HG03521 (cell line): ENCODE data around the gene ABCB11.
"Not testable (repeated sequence)": the region's sequence is repeated elsewhere in the genome, so short reads cannot be mapped to it uniquely, and the experiment has no call there.

Experiments
- ATAC-seq: cut with Tn5 transposase; IDR thresholded peaks from one replicate; pipeline ENCODE4 v1.9.1; 2021; ENCODE audit warnings: mild to moderate bottlenecking, moderate library complexity; ENCODE audit not compliant: unreplicated experiment

ABCB11 gene

DNA sequence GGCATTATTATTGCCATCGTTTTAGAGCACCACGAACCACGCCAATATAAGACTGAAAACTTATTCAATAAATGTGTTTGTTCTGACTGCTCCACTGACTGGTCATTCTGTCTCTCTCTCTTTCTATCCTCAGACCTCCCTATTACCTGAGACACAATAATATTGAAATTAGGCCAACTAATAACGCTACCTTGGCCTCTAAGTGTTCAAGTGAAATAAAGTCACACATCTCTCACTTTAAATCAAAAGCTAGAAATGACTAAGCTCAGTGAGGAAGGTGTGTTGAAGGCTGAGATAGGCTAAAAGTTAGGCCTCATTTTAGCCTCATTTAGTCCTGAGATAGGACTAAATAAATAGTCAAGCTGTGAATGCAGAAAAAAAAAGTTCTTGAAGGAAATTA is 91.2 kb downstream of the ABCB11 start:
- peak; percentile 58 for ATAC-seq

DNA sequence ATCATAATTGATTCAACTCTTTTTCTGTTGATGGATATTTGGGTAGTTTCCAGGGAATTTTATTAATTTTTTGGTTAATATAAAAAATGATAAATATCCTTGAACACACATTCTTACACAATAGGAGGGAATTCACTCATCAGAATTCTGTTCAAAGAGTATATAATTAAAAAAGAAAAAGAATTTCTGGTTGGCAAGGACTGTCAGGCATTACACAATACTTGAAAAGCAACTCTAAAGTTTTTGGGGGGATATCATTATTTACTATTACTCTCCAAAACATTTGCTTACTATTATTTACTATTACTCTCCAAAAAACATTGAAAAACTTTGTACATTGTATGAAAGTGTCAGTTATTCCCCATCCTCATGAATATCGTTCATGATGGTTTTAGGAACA is 92.1 kb downstream of the ABCB11 start:
- no peak for ATAC-seq

DNA sequence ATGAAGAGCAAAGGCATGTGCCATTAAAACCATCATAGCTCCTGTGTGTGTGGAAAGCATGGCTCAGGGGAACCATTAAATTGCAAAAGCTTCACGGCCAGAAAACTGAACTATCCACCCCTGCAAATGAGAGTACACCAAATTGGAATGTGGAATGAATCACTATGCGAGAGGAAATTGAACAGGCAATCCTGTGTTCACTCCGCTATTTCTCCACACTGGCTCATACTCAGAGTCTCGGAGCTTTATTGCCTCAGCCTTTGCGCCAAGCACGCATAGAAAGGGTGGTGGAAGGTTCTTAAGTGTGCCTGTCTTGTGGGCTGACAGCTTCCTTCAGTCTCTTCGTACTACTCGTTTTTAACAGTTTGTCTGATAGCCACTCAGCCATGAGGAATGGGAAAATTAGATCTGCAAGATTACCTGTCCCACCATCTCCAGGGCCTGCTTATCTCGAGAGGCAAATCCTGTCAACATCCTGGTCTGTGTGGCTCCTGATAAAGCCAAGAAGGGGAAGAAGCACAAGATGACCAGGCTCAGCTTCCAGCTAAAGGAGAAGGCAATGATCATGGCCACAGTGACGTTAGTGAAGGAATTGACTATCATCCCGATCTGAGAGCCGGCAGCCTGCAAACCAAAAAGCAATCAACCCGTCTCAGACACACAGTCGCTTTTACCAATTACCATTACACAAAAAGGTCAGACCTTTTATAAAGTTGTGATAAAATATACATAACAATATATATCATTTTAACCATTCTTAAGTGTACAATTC is 95.1 kb downstream of the ABCB11 start:
- no peak for ATAC-seq

DNA sequence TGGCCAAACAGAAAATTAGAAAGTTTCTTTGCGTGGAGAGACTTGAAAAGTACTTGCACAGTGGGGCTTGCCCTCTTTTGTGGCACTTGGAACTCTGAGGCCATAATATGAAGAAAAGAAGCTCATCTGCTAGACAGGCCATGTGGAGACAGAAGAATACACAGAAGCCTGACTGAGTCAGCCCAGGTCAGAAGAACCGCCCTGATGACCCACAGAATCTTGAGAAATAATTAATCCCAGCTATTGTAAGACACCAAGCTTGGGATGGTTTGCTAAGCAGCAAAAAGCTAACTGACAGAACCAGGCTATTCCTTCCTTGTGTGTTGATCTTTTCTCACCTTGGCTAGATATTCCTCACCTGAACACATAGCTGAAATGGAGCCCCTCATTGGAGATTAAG is 96.3 kb downstream of the ABCB11 start:
- no peak for ATAC-seq

DNA sequence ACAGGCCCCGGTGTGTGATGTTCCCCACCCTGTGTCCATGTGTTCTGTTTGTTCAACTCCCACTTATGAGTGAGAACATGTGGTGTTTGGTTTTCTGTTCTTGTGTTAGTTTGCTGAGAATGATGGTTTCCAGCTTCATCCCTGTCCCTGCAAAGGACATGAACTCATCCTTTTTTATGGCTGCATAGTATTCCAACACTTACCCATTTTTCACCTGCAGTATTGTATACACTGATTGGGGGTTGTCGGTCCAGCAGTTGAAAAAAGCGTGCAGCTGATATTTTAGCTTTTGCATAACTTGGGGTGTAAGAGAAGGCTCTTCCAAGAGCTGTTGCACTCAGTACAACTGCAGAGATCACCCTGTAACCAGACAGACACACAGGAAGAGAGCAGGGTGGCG is 99.0 kb downstream of the ABCB11 start:
- ATAC-seq = not testable (repeated sequence)

DNA sequence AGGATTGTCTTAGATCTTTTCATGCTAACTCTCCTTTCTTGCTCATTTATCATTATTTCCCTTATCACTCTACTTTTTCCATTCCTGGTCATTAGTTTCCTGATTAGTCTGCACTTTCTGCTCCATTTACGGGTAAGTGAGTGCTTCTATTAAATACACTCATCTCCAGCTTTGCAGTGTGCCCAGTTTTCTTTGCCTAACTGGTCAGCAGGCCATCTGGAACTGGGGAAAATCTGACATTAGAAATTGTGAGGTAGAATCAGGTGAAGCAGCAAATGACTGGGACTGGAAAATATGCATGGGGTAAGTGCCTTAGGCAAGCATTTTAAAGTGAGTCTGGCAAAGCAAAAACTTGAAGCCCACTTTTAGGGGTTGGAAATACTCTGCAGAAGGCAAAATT is 100.9 kb downstream of the ABCB11 start:
- no peak for ATAC-seq

DNA sequence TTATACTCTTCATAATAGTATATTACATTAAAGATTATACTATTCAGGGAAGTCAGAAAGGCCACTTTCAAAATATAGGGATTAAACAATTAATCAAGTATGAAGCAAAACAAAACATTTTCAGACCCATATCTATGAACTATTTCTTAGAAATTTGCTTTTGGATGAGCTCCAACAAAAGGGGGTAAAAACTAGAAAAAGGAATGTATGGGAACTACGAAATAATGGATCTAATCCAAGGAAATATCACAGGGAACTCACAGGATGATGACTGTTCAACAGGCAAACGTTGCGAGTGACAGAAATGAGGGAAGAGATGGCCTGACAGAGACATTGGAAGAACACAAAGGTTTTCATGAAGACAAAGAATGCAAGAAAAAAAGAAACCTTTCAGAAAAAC is 102.1 kb downstream of the ABCB11 start:
- no peak for ATAC-seq

DNA sequence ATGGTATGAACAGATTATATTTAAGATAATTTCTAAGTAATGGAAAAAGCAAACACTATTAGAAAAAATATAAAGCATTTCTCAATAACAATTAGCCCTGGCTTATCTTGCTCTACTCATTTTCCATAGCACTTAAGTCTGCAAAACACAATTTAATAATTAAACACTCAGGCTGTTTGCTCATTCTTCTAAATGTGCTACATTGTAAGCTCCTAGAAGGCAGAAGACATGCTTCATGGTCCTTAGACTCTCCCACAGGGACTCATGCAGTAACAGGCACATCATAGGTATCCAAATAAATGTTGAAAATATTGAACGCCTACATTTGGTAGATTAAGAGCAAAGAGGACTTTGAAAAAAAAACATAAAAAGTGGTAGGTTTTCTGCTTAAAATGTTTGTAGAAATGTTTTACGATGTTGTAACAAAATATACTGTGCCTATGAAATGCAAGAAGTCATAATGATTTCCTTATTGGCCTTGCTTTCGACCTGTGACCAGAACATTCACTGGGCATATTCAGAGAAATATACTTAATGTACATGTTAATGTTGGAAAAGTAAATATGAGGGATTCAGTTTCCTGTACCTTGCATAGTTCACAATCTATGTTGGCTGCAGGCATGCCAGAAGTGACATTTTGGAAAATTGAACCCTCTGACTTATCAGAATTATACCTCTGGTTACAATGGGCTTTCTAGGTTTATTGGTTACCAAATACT is 102.9 kb downstream of the ABCB11 start:
- no peak for ATAC-seq

DNA sequence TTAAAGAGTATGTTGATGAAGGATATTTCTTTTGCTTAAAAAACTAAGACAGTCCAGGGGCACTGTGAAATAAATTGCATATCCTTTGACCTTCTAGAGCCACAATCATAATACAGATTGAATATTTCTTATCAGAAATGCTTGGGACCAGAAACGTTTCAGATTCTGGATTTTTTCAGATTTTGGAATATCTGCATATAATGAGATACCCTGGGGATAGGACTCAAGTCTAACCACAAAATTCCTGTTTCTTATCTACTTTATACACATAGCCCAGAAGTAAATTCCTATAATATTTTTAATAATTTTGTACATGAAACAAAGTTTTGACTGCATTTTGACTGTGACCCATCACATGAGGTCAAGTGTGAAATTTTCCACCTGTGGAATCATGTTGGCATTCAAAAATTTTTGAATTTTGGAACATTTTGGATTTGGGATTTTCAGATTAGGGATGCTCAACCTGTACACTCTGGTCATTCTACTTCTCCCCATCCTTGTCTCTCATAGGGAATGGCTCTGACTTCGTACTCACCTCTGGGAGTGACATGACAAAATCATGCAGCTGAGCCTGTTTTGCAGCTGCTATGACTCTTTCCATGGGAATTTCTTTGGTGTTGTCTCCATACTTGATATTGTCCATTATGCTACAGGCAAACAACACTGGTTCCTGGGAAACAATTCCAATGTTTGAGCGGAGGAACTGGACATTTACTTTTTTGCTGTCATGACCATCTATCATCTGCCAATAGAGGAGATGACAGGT is 104.3 kb downstream of the ABCB11 start:
- no peak for ATAC-seq

DNA sequence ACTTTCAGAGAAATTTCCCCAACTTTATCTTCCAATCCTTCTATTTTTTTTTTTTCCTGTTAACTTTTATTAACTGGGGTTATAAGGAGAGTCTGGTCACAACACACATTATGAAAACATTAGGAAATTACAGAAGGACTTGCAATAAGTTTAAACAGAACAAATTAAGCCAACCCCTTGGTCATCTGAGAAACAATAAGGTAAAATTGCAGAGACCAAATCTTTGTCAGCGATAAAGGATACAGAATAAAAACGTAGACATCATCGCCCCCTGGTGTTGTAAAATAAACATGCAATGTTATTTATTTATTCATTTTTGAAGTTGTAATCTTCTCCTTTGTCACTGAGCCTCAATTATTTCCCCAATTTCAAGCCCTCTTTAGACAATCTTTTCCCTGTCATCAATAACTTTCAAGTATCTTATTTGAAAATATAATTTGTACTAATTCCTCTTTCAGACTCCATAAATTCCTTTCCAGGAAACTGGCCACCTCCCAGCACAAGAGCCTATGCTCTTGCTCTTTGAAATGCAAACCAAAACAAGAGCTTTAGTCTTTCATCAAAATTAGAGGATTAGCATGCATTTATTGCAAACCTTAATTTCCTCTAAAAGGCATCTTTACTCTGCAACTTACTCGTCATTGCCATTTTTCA is 110.5 kb downstream of the ABCB11 start:
- ATAC-seq = no peak

DNA sequence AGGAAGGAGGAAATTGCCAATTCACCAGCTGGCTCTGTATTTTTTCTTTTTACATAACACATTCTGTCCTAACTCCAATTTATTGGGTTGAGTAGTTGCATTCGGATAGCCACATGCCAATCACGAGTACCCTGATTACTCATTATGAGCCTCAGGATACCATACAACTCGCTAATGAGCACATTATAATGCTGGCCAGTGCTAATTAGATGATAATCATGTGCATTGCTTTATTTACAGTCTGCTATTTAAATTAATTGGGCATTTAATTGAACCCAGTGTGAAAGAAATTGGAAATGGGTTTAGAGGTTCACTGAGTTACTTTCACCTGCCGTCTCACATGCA is 114.8 kb downstream of the ABCB11 start:
- no peak for ATAC-seq

DNA sequence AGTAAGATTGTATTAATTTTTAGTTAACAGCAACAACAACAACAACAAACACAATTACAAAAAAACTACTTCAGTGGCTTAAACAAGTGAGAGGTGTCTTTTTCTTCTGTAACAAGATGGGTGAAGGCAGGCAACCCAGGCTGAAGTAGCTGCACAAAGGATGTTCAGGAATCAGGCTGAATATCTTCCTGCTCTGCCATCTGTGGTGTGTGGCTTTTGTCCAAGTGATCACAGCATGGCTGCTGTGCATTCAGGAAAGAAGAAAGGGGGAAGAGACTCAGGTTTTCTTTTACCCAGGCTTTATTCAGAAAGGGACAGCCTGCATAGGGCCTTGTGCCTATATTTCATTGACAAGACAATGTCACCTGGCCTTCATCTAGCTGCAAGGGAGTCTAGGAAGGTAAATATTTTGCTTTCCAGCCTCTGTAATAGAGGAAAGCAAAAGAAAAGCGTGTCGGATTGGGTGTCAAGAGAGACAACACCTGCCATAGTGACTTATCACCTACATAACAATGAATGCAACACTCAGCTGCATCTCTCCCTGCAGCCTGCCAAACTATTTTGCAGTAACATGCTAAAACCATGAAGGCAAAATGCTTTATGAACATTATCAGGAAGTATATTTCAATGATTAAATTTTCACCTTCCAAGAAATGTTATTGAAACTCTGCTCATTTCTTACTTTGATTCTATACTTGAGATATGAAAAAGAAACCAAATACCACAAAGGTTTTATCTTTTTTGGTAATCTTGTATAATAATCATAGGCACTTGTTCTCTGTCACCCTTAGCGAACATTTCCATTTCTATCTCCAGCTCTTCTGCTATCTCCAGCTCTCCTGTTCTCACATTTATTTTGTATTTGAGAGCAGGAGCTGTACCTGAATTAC is 115.4 kb downstream of the ABCB11 start:
- ATAC-seq = no peak

DNA sequence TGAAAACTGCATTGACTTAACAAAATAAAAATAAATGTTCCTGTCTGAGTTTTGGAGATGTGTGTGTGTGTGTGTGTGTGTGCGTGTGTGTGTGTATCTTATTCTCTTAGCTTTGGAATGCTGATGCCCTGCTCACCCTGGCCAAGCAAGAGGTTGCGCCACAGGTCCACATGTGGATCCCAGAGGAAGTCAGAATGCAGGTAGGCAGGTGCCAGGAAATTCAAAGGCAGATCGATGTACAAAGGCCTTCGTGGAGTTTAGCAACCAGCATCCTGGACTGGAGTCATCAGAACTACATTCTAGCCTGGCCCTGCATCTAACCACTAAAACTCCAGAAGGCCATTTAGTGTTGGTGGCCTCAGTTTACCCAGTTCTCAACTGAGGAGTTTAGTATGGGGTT is 117.6 kb downstream of the ABCB11 start:
- no peak for ATAC-seq

DNA sequence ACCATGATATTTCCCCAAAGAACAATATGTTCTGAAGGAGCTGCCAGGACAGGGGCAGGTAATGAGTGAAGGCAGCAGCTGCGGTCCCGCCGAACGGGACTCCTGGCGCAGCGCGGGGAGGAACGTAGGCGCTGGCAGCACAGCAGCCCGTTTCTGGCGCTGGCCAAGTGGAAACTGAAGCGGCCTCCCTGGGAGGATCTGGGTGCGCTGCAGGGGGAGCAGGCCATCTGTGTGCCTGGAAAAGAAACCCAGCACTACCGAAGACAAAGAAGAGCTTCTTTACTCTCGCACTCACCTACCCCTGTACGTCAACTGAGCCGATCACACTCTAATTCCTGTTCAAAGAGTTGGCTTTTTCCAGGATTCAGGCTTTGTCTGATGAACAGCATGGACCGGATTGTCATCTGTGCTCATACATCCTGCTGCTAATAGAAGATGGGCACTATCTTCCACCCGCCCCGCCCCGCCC is 118.2 kb downstream of the ABCB11 start:
- no peak for ATAC-seq

DNA sequence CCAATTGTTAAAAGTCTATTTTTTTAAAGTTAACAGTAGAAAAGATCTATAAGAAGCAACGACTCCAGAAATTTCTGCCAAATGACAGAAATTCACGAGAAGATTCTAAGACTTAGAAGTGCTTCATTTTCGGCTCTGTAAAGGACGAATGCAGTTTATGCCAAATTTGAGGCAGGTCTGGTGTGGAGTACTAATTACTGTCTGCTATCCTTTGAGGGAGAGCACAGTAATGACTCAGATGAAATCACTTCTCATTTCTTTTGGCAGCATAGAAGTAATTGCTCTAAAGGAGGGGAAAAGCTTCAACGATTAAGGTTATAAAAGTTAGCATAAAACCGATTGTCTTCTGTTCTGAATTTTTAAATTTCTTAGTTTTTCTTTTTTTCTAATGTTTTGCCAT is 118.7 kb downstream of the ABCB11 start:
- ATAC-seq = no peak

DNA sequence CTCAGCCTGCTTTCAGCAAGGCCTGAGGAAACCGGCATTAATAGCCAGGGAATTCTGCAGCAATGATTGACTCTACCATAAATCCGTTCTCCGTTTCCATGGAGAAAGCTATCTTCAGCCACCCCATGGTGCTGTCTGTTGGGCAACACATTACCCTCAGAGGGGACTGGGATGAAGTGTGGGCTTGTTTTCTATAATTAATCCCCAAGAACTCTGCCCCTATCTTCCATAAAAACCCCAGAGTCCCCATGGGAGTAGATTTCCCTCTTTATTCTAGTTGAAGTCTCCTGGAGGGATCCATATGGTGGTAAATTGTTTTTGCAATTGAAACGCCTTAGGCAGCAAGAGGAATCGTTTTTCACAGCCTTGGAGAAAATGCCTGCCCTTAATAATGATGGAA is 120.8 kb downstream of the ABCB11 start:
- ATAC-seq = no peak

DNA sequence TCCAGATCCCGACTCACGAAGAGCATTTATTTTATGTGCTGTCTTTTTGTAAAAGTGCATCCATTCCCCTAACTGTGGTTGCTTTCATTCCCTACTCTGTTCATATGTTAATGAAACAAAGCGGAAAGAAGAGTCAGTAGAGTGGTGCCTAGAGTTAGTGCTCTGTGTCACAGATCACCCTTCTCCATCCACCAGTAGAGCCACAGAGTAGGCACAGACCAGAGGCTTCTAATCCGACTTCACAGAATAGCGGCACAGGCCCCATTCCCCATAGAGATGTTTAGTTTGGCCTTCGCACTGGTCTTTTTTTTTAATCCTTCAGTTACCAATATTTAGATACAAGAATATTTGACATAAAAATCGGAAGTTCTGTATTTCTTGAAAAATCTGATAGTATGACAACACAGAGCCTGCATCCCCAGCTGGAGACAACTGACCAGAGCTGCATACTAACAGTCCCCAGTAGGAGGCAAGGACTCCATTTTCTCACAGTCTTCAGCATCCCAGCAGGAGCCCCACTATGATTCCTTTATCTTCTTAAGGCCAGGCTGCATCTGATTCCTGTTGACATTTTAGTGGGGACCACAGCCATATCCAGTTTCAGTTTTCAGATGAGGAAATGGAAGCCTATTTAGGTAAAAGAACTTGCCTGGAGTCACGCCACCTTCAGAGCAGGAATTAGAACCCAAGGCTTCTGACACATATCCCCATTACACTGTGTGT is 123.0 kb downstream of the ABCB11 start:
- no peak for ATAC-seq

DNA sequence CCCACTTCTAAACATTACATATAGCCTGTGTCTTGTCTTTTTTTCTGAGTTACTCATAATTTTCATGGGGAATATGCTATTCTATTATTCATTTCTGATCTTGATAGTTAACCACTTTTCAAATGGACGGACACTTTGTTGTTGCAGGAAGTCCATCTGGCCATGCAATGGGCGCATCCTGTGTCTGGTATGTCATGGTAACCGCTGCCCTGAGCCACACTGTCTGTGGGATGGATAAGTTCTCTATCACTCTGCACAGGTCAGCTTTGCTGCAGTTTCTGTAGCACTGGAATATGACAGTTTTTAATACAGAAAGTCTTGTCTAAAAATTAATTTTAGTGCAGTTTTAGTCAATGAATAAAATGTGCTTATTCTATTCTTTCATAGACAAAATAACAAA is 126.8 kb downstream of the ABCB11 start:
- no peak for ATAC-seq

DNA sequence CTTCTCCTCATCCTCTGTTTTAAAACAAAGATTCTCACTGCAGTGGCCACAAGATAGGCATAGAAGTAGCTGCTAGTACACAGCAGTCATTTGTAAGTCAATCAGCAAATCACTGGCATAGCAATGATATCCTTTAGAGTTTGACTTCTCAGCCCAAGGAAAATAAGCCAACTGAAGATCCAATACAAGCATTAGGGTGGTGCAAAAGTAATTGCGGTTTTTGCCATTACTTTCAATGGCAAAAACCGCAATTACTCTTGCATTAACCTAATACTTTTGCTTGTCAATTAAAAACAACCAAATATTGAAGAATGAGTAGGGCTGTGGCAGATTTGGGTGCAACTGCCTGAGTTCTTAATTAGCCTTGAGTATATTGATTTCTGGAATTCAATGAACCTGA is 127.2 kb downstream of the ABCB11 start:
- ATAC-seq = no peak

DNA sequence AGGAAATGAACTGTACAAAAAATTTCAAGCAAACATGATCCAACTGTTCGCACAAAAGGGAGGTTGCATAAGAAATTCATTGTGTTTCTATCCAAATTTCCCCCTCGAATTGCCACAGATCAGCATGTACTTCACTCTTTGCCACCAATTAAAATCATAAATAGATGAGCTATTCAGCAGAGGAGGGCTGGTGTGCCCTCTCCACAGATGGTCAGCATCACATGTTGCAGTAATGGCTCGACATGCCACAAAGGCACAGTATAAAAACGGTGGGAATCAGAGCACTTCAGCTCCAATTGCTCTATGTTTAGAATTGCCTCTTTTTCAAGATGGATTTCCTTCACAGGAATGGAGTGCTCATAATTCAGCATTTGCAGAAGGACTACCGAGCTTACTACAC is 130.1 kb downstream of the ABCB11 start, which contains the start of gene G6PC2:
TSS of gene G6PC2 (plus strand) at position 289 of the 400 bp plus-strand sequence. CDS start at position 330, 41 bp downstream.
- no peak for ATAC-seq
